ENCODE data around the gene KLHL5.
A peak's percentile ranks its signal among the peaks of the same experiment; 100 is the strongest.
"Not testable (repeated sequence)": the region's sequence is repeated elsewhere in the genome, so short reads cannot be mapped to it uniquely, and the experiment has no call there.

KLHL5 gene

GRCh38 chr4:39124885-39125599 is 63.0 kb downstream of the KLHL5 start:
- Mint-ChIP-seq H3K9me3 (no peaks in the 10 kb centered on the region), H3K4me1 (no peaks in the 10 kb centered on the region), H3K27me3 (no peaks in the 10 kb centered on the region), H3K36me3 (ENCODE audit: insufficient read depth) (peaks cover 3% of the 10 kb centered on the region), H3K27ac (ENCODE audit: low read depth) (no peak overlapping the region), H3K4me3 (no peak overlapping the region)
- DNase-seq (ENCODE audit: low spot score in 2 of 2) (no peak), ATAC-seq (replicated peaks; ENCODE audit: extremely low read depth, poor library complexity, severe bottlenecking) (no peak)

- no peak for ATAC-seq (replicated peaks; ENCODE audit: extremely low read depth, poor library complexity, severe bottlenecking)
- H3K4me3 Mint-ChIP-seq, result no peak overlapping the region
- H3K36me3 Mint-ChIP-seq (ENCODE audit: insufficient read depth), result peaks cover 3% of the 10 kb centered on the region
- no peak overlapping the region for H3K27ac Mint-ChIP-seq (ENCODE audit: low read depth)
- H3K4me1 Mint-ChIP-seq, result no peaks in the 10 kb centered on the region
- no peak for DNase-seq (ENCODE audit: low spot score in 2 of 2)
- no peaks in the 10 kb centered on the region for H3K9me3 Mint-ChIP-seq
- no peaks in the 10 kb centered on the region for H3K27me3 Mint-ChIP-seq
These were observed 63.6 kb downstream of the KLHL5 start for GRCh38 chr4:39125600-39125985.

- no peaks in the 10 kb centered on the region for H3K27me3 Mint-ChIP-seq
- H3K4me1 Mint-ChIP-seq, result no peaks in the 10 kb centered on the region
- ATAC-seq (replicated peaks; ENCODE audit: extremely low read depth, poor library complexity, severe bottlenecking) (no peak), DNase-seq (ENCODE audit: low spot score in 2 of 2) (no peak)
- H3K9me3 Mint-ChIP-seq, result no peaks in the 10 kb centered on the region
- no peak overlapping the region for H3K4me3 Mint-ChIP-seq
- H3K36me3 Mint-ChIP-seq (ENCODE audit: insufficient read depth), result peaks cover 3% of the 10 kb centered on the region
- H3K27ac Mint-ChIP-seq (ENCODE audit: low read depth), result no peak overlapping the region
These were observed 64.4 kb downstream of the KLHL5 start for GRCh38 chr4:39126256-39127095.

DNA sequence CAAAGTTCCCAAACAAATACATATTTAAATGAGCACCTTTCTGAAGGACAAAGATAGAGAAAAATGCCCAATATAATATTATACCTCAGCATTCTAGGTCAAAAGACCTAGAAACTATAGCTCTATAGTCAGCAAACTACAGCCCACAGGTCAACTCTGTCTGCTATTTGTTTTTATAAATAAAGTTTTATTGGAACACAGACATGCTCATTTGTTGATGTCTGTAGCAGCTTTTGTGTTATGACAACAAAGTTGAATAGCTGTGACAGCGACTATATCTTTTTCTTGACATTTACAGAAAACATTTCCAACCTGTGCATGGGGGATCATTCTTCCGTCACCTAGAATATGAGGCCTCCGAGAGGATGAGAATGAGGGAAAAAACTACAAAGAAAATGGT is 71.6 kb downstream of the KLHL5 start:
- Mint-ChIP-seq H3K27ac (ENCODE audit: low read depth) (no peak overlapping the region), H3K4me3 (no peak overlapping the region), H3K4me1 (peaks cover 6% of the 10 kb centered on the region), H3K36me3 (ENCODE audit: insufficient read depth) (no peaks in the 10 kb centered on the region), H3K9me3 (no peaks in the 10 kb centered on the region), H3K27me3 (no peaks in the 10 kb centered on the region)
- DNase-seq (ENCODE audit: low spot score in 2 of 2) (no peak), ATAC-seq (replicated peaks; ENCODE audit: extremely low read depth, poor library complexity, severe bottlenecking) (no peak)

DNA sequence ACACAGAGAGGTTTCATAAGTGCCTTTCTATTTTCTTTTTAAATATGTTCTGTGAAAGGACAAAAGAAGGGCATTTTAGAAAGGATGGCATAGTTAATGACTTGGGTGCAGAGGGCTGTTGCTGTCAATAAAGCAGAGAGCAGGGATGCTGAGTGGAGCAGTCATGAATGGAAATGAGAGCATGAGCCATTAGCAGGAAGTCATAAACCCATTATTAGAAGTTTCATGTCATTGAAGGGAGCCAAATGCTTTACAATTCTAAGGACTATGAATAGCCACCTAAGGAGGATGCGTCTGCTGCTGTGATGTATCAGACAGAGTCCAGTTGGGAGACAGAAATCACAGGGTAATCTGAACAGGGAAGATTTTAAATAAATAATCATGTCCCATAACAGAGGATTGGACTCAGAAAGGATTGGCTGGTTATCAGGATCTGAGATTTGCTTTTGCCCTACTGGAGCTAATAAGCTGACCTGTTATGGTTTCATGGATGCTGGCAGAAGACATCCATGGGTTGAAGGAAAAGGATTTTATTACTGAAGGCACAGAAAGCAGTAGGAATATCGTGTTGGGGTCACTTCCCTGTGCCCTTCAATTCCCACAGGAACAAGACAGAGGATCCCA is 72.8 kb downstream of the KLHL5 start:
- DNase-seq (ENCODE audit: low spot score in 2 of 2) (no peak), ATAC-seq (replicated peaks; ENCODE audit: extremely low read depth, poor library complexity, severe bottlenecking) (no peak)
- Mint-ChIP-seq H3K4me1 (peaks cover 6% of the 10 kb centered on the region), H3K4me3 (no peak overlapping the region), H3K9me3 (no peaks in the 10 kb centered on the region), H3K27ac (ENCODE audit: low read depth) (peak overlapping the region; percentile 4), H3K27me3 (no peaks in the 10 kb centered on the region), H3K36me3 (ENCODE audit: insufficient read depth) (no peaks in the 10 kb centered on the region)

DNA sequence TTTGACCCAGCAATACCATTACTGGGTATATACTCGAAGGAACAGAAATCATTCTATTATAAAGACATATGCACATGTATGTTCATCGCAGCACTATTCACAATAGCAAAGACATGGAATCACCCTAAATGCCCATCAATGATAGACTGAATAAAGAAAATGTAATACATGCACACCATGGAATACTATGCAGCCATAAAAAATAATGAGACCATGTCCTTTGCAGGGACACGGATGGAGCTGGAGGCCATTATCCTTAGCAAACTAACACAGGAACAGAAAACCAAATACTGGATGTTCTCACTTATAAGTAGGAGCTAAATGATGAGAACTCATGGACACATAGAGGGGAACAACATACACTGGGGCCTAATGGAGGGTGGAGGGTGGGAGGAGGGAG is 76.2 kb downstream of the KLHL5 start:
- not testable (repeated sequence) for H3K36me3 Mint-ChIP-seq (ENCODE audit: insufficient read depth); H3K27ac Mint-ChIP-seq (ENCODE audit: low read depth); H3K27me3 Mint-ChIP-seq

DNA sequence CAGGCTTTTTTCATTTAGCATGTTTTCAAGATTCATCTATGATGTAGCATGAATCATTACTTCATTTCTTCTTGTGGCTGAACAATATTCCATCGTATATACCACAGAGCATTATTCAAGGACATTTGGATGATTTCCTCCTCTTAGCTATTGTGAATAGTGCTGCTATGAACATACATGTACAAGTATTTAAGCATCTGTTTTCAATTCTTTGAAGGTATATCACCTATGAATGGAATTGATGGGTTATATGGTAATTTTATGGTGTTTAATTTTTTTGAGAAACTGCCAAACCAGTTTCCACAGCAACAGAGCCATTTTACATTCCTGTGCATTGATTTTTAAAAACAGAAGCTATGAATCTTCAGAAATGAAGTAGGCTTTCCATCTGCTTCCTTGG is 84.2 kb downstream of the KLHL5 start:
- Mint-ChIP-seq H3K27me3 (peaks cover 10% of the 10 kb centered on the region), H3K4me3 (no peak overlapping the region), H3K36me3 (ENCODE audit: insufficient read depth) (peaks cover 2% of the 10 kb centered on the region), H3K4me1 (no peaks in the 10 kb centered on the region), H3K27ac (ENCODE audit: low read depth) (no peak overlapping the region), H3K9me3 (no peaks in the 10 kb centered on the region)
- ATAC-seq (replicated peaks; ENCODE audit: extremely low read depth, poor library complexity, severe bottlenecking) (no peak), DNase-seq (ENCODE audit: low spot score in 2 of 2) (no peak)

More for the DNA sequence above, 76.2 kb downstream of the KLHL5 start:
- DNase-seq (ENCODE audit: low spot score in 2 of 2); ATAC-seq (replicated peaks; ENCODE audit: extremely low read depth, poor library complexity, severe bottlenecking); H3K9me3 Mint-ChIP-seq; H3K4me3 Mint-ChIP-seq; H3K4me1 Mint-ChIP-seq: not testable (repeated sequence)

- peaks cover 5% of the 10 kb centered on the region for H3K27me3 Mint-ChIP-seq
- ATAC-seq (replicated peaks; ENCODE audit: extremely low read depth, poor library complexity, severe bottlenecking), result no peak
These were observed 92.0 kb downstream of the KLHL5 start for GRCh38 chr4:39154009-39154408.

DNA sequence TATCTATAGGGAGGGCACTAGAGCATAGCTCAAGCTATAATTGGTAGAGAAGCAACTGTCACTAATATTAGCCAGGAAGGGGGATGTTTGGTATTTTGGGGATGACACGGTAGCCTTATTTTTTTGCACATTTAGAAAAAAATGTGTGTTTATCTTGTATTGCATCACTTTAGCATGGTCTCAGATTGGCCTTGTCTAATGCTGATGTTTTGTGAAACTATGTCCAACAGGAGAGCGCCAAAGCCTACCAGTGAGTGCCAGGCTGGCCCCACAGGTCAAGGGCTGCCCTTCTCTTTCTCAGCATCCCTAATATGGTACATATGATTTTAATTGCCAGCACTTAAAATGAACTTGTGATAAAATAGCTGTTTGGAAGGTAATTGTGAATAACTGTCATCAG is 95.5 kb downstream of the KLHL5 start:
- no peak overlapping the region for H3K4me3 Mint-ChIP-seq
- DNase-seq (ENCODE audit: low spot score in 2 of 2), result no peak
- no peak for ATAC-seq (replicated peaks; ENCODE audit: extremely low read depth, poor library complexity, severe bottlenecking)
- H3K27ac Mint-ChIP-seq (ENCODE audit: low read depth), result no peak overlapping the region
- H3K27me3 Mint-ChIP-seq, result peaks cover 11% of the 10 kb centered on the region
- H3K9me3 Mint-ChIP-seq, result no peaks in the 10 kb centered on the region
- H3K36me3 Mint-ChIP-seq (ENCODE audit: insufficient read depth), result no peaks in the 10 kb centered on the region
- no peaks in the 10 kb centered on the region for H3K4me1 Mint-ChIP-seq

More at GRCh38 chr4:39154009-39154408, 92.0 kb downstream of the KLHL5 start:
- Mint-ChIP-seq H3K36me3 (ENCODE audit: insufficient read depth) (no peaks in the 10 kb centered on the region), H3K4me3 (no peak overlapping the region), H3K4me1 (no peaks in the 10 kb centered on the region), H3K27ac (ENCODE audit: low read depth) (no peak overlapping the region), H3K9me3 (no peaks in the 10 kb centered on the region)
- DNase-seq (ENCODE audit: low spot score in 2 of 2), result no peak

- Mint-ChIP-seq H3K9me3 (peaks cover 6% of the 10 kb centered on the region), H3K4me1 (no peaks in the 10 kb centered on the region), H3K4me3 (no peak overlapping the region), H3K27me3 (peaks cover 31% of the 10 kb centered on the region), H3K36me3 (ENCODE audit: insufficient read depth) (no peaks in the 10 kb centered on the region), H3K27ac (ENCODE audit: low read depth) (no peak overlapping the region)
- DNase-seq (ENCODE audit: low spot score in 2 of 2) (no peak), ATAC-seq (replicated peaks; ENCODE audit: extremely low read depth, poor library complexity, severe bottlenecking) (no peak)
These were observed 104.1 kb downstream of the KLHL5 start for GRCh38 chr4:39166177-39166576.

GRCh38 chr4:39166669-39167068 is 104.6 kb downstream of the KLHL5 start:
- no peak for ATAC-seq (replicated peaks; ENCODE audit: extremely low read depth, poor library complexity, severe bottlenecking)
- DNase-seq (ENCODE audit: low spot score in 2 of 2), result no peak
- Mint-ChIP-seq H3K9me3 (peaks cover 6% of the 10 kb centered on the region), H3K4me3 (no peak overlapping the region), H3K36me3 (ENCODE audit: insufficient read depth) (no peaks in the 10 kb centered on the region), H3K27me3 (peaks cover 27% of the 10 kb centered on the region), H3K4me1 (no peaks in the 10 kb centered on the region), H3K27ac (ENCODE audit: low read depth) (no peak overlapping the region)

DNA sequence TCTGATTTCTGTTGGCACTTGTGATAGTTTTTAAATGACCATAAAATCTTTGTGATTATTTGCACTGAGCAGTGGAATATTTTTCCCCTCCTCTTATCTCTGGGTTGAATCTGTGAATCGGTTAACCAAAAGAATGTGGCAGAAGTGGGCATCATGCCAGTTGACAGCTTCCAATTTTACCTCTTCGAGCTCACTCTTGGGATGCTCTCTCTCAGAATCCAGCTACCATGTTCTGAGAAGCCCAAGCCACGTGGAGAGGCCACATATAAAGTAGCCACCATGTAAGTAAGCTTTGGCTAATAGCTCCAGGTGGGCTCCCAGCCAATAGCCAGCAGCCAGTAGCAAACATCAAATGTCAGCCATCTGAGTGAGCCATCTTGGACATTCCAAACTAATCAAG is 107.4 kb downstream of the KLHL5 start:
- Mint-ChIP-seq H3K4me3 (no peak overlapping the region), H3K27me3 (peaks cover 12% of the 10 kb centered on the region), H3K9me3 (peaks cover 6% of the 10 kb centered on the region), H3K27ac (ENCODE audit: low read depth) (no peak overlapping the region), H3K36me3 (ENCODE audit: insufficient read depth) (peaks cover 4% of the 10 kb centered on the region), H3K4me1 (no peaks in the 10 kb centered on the region)
- DNase-seq (ENCODE audit: low spot score in 2 of 2) (no peak), ATAC-seq (replicated peaks; ENCODE audit: extremely low read depth, poor library complexity, severe bottlenecking) (no peak)

GRCh38 chr4:39170301-39170700 is 108.3 kb downstream of the KLHL5 start:
- ATAC-seq (replicated peaks; ENCODE audit: extremely low read depth, poor library complexity, severe bottlenecking), result no peak
- Mint-ChIP-seq H3K36me3 (ENCODE audit: insufficient read depth) (peaks cover 4% of the 10 kb centered on the region), H3K4me3 (no peak overlapping the region), H3K9me3 (peaks cover 6% of the 10 kb centered on the region), H3K27ac (ENCODE audit: low read depth) (no peak overlapping the region), H3K4me1 (no peaks in the 10 kb centered on the region), H3K27me3 (peaks cover 10% of the 10 kb centered on the region)
- no peak for DNase-seq (ENCODE audit: low spot score in 2 of 2)

Data from central memory CD8-positive, alpha-beta T cell (primary cell).